ENCODE results near the gene CYP46A1.

CYP46A1 gene

GRCh38 chr14:99741227-99741976 is 57.3 kb downstream of the CYP46A1 start:
- no peak for DNase-seq
- ATAC-seq (replicated peaks), result no peak
- Mint-ChIP-seq H3K27ac (peak overlapping the region in 1 of 2 donors; percentile 16), H3K9me3 (no peaks in the 10 kb centered on the region), H3K36me3 (ENCODE audit: insufficient read depth) (no peaks in the 10 kb centered on the region), H3K4me1 (ENCODE audit: low read depth in 2 of 2) (peaks cover 0 to 2% of the 10 kb centered on the region in 2 donors), H3K4me3 (no peak overlapping the region), H3K27me3 (peaks cover 64 to 91% of the 10 kb centered on the region in 2 donors)

DNA sequence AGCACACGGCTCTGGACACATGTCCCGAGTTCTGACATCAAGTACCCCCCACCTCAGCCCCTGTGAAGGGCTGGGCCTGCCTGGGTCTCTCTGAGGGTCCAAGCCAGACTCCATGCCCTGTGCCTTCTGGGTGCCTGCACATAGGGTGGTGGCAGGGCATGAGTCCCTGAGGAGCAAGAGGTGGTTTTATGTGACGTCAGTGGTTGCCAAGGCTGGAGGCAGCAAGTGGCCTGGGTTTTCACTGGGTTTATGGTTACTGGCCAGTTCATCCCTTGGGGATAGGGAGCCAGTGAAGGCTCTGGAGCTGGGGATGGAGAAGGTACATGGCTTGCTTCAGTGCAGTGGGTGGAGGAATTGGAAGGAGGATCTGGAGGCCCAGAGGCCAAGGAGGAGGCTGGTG is 58.0 kb downstream of the CYP46A1 start:
- DNase-seq (no peak), ATAC-seq (replicated peaks) (no peak)
- H3K36me3 Mint-ChIP-seq (ENCODE audit: insufficient read depth), result no peaks in the 10 kb centered on the region
- peaks cover 60 to 90% of the 10 kb centered on the region in 2 donors for H3K27me3 Mint-ChIP-seq
- H3K4me1 Mint-ChIP-seq (ENCODE audit: low read depth in 2 of 2), result no peaks in the 10 kb centered on the region
- no peak overlapping the region for H3K4me3 Mint-ChIP-seq
- no peaks in the 10 kb centered on the region for H3K9me3 Mint-ChIP-seq
- H3K27ac Mint-ChIP-seq, result no peak overlapping the region

DNA sequence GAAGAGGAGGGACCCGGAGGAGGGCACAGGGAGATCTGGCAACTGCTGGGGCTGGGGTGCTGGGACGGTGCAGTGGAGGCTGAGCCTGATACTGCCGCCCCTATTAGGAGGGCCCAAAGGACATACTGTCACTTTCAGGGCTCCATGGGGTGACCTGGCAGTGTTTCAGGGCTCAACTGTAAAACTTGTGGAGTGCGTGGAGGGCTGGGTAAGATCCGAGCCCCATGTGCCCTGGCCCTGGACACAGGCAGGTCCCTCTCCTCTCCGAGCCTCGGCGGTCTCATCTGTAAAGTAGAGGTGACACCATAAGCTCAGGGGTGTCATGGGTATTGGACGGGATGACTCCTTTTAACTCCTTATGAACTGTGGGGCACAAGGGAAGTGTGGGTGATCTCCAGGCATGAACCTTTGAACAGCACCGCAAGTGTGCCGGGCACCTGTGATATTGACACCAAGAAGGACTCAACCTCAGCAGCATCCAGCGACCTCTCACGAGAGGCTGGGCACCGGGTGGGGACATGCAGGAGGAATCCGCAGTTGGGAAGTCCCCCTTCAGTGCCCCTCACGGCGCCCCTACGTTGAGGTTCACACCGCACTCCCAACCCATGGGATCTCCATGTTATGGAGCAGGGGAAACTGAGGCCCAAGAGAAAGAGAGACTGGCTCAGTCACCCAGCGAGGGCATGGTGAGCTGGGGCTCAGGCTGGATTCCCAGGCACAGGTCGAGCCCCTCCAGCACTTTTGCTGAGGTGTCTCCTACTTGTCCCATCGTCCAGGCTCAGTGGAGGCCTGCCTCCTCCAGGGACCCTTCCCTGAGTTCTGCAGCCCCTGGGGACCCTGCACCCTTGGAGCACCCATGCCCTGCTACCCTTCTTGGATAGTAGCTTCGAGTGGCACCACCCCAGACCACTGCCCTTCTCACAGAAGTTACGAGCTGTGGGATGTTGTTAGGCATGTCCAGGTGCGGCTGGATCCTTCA is 58.7 kb downstream of the CYP46A1 start:
- no peak for ATAC-seq (replicated peaks)
- Mint-ChIP-seq H3K27ac (no peak overlapping the region), H3K27me3 (peaks cover 65 to 90% of the 10 kb centered on the region in 2 donors), H3K4me1 (ENCODE audit: low read depth in 2 of 2) (no peaks in the 10 kb centered on the region), H3K4me3 (no peak overlapping the region), H3K9me3 (no peaks in the 10 kb centered on the region), H3K36me3 (ENCODE audit: insufficient read depth) (no peaks in the 10 kb centered on the region)
- DNase-seq, result no peak

DNA sequence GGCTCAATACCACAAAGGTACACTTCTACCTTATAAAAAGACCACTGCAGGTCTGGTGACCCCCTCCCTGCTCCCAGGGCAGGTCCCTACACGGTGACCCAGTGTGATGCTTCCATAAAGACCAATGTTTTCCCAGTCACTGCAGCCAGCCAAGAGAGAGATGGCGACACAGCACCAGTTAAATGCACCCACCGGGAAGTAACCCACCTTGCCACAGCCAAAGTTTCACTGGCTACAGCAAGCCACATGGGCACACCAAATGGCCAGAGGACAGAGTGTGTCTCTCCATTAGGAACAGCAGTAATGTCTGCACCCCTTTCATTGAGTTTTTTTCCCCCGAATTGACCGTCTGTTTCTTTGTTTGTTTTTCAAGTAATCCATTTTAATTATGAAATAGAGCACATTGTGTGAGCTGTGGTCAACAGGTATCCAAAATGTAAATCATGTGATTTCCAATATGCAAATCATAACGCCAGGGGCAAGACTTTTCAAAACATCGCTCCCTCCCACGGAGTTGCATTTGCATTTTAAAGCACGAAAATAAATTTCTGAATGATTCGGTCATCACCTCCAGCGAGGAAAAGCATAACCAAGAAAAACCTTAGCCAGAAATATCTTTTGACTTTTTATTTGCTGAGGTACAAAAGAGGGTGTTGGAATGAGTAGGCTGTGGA is 60.2 kb downstream of the CYP46A1 start:
- peaks cover 71 to 90% of the 10 kb centered on the region in 2 donors for H3K27me3 Mint-ChIP-seq
- no peak for DNase-seq
- no peaks in the 10 kb centered on the region for H3K9me3 Mint-ChIP-seq
- H3K27ac Mint-ChIP-seq, result no peak overlapping the region
- ATAC-seq (replicated peaks), result no peak
- no peaks in the 10 kb centered on the region for H3K4me1 Mint-ChIP-seq (ENCODE audit: low read depth in 2 of 2)
- no peak overlapping the region for H3K4me3 Mint-ChIP-seq
- no peaks in the 10 kb centered on the region for H3K36me3 Mint-ChIP-seq (ENCODE audit: insufficient read depth)

- no peak for DNase-seq
- Mint-ChIP-seq H3K4me3 (no peak overlapping the region), H3K9me3 (no peaks in the 10 kb centered on the region), H3K36me3 (ENCODE audit: insufficient read depth) (no peaks in the 10 kb centered on the region), H3K27ac (no peak overlapping the region), H3K4me1 (ENCODE audit: low read depth in 2 of 2) (no peaks in the 10 kb centered on the region), H3K27me3 (peaks cover 72 to 90% of the 10 kb centered on the region in 2 donors)
- ATAC-seq (replicated peaks), result no peak
These were observed 60.8 kb downstream of the CYP46A1 start for GRCh38 chr14:99744873-99745224.

DNA sequence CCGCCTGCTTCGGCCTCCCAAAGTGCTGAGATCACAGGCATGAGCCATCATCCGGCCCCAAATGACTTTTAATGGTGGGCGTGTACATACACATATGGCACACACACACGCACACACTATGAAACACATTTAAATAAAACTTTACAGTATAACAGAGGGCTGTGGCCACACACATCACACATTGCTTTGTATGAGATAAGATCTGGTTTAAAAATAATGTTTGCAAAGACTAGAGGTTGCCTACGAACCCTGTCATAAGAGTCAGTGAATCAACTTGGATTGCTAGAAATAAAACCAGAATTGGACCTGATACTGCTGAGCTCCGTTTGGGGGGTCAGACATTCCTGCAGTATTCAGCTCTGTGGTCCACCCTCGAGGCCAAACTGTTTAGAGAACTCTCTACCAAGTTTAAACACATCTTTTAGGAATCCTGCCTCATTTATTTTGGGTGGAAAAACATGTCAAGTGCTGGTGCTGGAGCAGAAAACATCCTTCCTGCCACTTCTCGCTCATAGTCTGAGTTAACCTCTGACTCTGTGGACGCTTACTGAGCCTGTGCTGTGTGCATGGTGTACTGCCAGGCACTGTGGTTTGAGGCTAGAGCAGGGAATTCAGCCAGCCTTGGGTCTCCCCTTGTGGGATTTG is 61.3 kb downstream of the CYP46A1 start:
- H3K27ac Mint-ChIP-seq, result no peak overlapping the region
- H3K36me3 Mint-ChIP-seq (ENCODE audit: insufficient read depth), result no peaks in the 10 kb centered on the region
- H3K4me3 Mint-ChIP-seq, result no peak overlapping the region
- no peaks in the 10 kb centered on the region for H3K4me1 Mint-ChIP-seq (ENCODE audit: low read depth in 2 of 2)
- DNase-seq (no peak), ATAC-seq (replicated peaks) (no peak)
- peaks cover 77 to 90% of the 10 kb centered on the region in 2 donors for H3K27me3 Mint-ChIP-seq
- H3K9me3 Mint-ChIP-seq, result no peaks in the 10 kb centered on the region

GRCh38 chr14:99747167-99747566 is 63.1 kb downstream of the CYP46A1 start:
- no peak for DNase-seq
- Mint-ChIP-seq H3K36me3 (ENCODE audit: insufficient read depth) (no peaks in the 10 kb centered on the region), H3K27ac (no peak overlapping the region), H3K27me3 (peaks cover 75 to 90% of the 10 kb centered on the region in 2 donors), H3K9me3 (no peaks in the 10 kb centered on the region), H3K4me3 (no peak overlapping the region), H3K4me1 (ENCODE audit: low read depth in 2 of 2) (peaks cover 0 to under 1% of the 10 kb centered on the region in 2 donors)
- ATAC-seq (replicated peaks), result no peak

DNA sequence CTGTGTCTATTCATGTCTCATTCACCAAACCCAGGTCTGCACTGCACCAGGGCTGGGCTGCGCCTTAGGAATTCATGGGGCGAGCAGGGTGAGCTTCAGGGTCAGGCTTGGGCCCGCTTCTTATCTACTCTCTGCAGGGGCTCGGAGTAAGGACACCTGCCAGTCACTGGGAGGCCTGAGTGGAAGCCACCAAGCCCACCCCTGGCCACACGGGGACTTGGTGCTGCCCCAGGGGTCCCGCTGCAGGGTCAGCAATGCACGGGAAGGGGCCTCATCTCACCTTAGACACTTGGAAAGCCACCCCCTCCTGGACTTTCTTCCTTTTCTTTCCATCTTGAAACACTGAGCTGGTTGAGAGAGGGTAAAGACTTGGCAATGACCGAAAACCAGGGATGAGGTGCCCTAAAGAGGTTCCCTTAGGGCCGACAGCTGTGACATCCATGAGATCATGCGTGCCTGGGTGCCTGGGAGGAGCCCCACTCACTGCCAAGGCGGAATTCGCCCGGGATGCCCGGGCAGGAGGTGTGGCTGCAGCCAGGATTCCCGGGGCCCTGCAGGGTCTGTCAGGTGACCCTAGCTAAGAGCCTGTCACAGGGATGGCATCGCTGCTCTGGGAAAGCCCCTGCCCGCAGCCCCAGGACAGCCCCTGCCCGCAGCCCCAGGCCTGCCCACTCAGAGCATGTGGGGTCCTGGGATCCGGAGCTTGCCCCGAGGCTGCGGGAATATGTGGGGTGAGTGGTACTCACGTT is 63.7 kb downstream of the CYP46A1 start:
- Mint-ChIP-seq H3K4me1 (ENCODE audit: low read depth in 2 of 2) (peaks cover 0 to 6% of the 10 kb centered on the region in 2 donors), H3K4me3 (no peak overlapping the region)

GRCh38 chr14:99748529-99748928 is 64.4 kb downstream of the CYP46A1 start:
- Mint-ChIP-seq H3K4me1 (ENCODE audit: low read depth in 2 of 2) (peaks cover 4 to 9% of the 10 kb centered on the region in 2 donors), H3K9me3 (no peaks in the 10 kb centered on the region), H3K36me3 (ENCODE audit: insufficient read depth) (no peaks in the 10 kb centered on the region), H3K27me3 (peaks cover 71 to 90% of the 10 kb centered on the region in 2 donors), H3K27ac (no peak overlapping the region), H3K4me3 (no peak overlapping the region)
- ATAC-seq (replicated peaks), result no peak
- no peak for DNase-seq

More for the DNA sequence above, 63.7 kb downstream of the CYP46A1 start:
- ATAC-seq (replicated peaks), result no peak
- H3K27me3 Mint-ChIP-seq, result peaks cover 70 to 90% of the 10 kb centered on the region in 2 donors
- H3K9me3 Mint-ChIP-seq, result no peaks in the 10 kb centered on the region
- no peak for DNase-seq
- H3K36me3 Mint-ChIP-seq (ENCODE audit: insufficient read depth), result no peaks in the 10 kb centered on the region
- H3K27ac Mint-ChIP-seq, result no peak overlapping the region

DNA sequence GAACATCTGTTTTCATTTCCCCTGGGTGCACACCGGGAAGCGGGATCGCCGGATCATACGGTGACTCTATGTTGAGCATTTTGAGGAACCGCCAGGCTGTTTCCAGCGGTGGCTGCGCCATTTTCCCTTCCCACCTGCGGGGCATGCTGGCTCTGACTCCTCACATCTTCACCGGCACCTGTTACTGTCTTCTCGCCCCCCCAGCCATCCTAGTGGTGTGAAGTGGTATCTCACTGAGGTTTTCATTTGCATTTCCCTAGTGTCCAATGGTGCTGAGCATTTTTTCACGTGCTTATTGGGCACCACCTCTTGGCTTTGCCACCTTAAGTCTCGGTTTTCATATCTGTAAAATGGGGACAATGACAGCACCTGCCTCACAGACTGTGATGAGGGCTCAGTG is 65.0 kb downstream of the CYP46A1 start:
- Mint-ChIP-seq H3K4me1 (ENCODE audit: low read depth in 2 of 2) (peaks cover 4 to 12% of the 10 kb centered on the region in 2 donors), H3K9me3 (no peaks in the 10 kb centered on the region), H3K36me3 (ENCODE audit: insufficient read depth) (no peaks in the 10 kb centered on the region), H3K4me3 (no peak overlapping the region), H3K27me3 (peaks cover 72 to 90% of the 10 kb centered on the region in 2 donors), H3K27ac (no peak overlapping the region)
- no peak for ATAC-seq (replicated peaks)
- DNase-seq, result no peak

- H3K4me1 Mint-ChIP-seq (ENCODE audit: low read depth in 2 of 2), result peaks cover 4 to 15% of the 10 kb centered on the region in 2 donors
- ATAC-seq (replicated peaks) (no peak), DNase-seq (no peak)
- no peak overlapping the region for H3K27ac Mint-ChIP-seq
- no peaks in the 10 kb centered on the region for H3K36me3 Mint-ChIP-seq (ENCODE audit: insufficient read depth)
- no peak overlapping the region for H3K4me3 Mint-ChIP-seq
- no peaks in the 10 kb centered on the region for H3K9me3 Mint-ChIP-seq
- H3K27me3 Mint-ChIP-seq, result peaks cover 74 to 95% of the 10 kb centered on the region in 2 donors
These were observed 65.9 kb downstream of the CYP46A1 start for GRCh38 chr14:99749763-99750715.

All from effector memory CD8-positive, alpha-beta T cell (primary cell).